GM18517 (cell line): ENCODE data around the gene PLPP1.

Experiments
- ATAC-seq: cut with Tn5 transposase; IDR thresholded peaks from one replicate; pipeline ENCODE4 v1.9.1; 2021; ENCODE audit warnings: mild to moderate bottlenecking, moderate library complexity; ENCODE audit not compliant: unreplicated experiment

The PLPP1 gene

GRCh38 chr5:55415071-55415470 is 119.7 kb downstream of the PLPP1 start:
- ATAC-seq = no peak

- no peak for ATAC-seq
Measured at GRCh38 chr5:55413644-55414043, 121.1 kb downstream of the PLPP1 start.

GRCh38 chr5:55411876-55412275 is 122.9 kb downstream of the PLPP1 start:
- ATAC-seq = no peak

GRCh38 chr5:55410845-55411244 is 123.9 kb downstream of the PLPP1 start:
- no peak for ATAC-seq

GRCh38 chr5:55409775-55410174 is 125.0 kb downstream of the PLPP1 start:
- ATAC-seq = no peak

DNA sequence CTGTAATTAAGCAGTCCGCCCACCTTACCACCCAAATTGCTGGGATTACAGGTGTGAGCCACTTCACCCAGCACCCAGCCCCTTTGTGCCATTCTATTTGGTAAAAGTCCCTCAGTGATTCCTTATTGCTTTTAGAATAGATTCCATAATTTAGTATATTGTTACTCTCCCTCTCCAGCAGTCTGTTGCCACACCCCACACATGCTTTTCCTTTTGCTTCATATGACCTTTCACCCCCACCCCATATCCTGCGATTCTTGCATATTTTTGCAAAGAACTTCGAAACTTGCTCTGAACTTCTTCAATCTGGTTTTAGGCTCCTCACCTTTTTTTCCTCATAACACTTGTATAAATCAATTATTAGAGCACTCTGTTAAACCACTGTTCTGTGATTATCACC is 126.8 kb downstream of the PLPP1 start:
- no peak for ATAC-seq

GRCh38 chr5:55407059-55407684 is 127.6 kb downstream of the PLPP1 start:
- no peak for ATAC-seq

GRCh38 chr5:55406292-55406691 is 128.5 kb downstream of the PLPP1 start:
- no peak for ATAC-seq

DNA sequence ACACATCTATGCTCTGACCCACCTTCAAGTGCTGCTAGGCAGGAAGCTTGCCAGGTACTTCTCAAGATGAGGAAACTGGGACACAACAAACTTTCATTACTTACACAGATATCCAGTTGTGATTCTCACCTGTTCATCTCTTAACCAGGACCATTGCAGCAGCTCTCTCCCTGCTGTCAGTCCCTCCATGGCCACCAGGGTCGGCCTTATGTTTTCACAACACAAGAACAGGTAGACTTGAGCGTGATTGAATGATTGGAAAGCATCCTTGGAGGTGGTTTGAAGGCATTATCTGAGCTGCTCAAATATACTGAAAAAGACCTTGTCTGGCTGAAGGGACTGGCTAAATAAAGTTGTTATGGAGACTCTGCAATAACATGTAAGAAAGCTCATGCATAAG is 132.6 kb downstream of the PLPP1 start:
- no peak for ATAC-seq

- no peak for ATAC-seq
Measured at GRCh38 chr5:55393501-55394175, 141.1 kb downstream of the PLPP1 start.

- ATAC-seq = no peak
Measured at GRCh38 chr5:55392669-55393068, 142.1 kb downstream of the PLPP1 start.

- no peak for ATAC-seq
Measured at GRCh38 chr5:55391707-55392106, 143.1 kb downstream of the PLPP1 start.

- no peak for ATAC-seq
Measured at GRCh38 chr5:55387865-55388264, 146.9 kb downstream of the PLPP1 start.

GRCh38 chr5:55386356-55386755 is 148.4 kb downstream of the PLPP1 start:
- ATAC-seq = no peak

- no peak for ATAC-seq
Measured at GRCh38 chr5:55385846-55386245, 148.9 kb downstream of the PLPP1 start.

DNA sequence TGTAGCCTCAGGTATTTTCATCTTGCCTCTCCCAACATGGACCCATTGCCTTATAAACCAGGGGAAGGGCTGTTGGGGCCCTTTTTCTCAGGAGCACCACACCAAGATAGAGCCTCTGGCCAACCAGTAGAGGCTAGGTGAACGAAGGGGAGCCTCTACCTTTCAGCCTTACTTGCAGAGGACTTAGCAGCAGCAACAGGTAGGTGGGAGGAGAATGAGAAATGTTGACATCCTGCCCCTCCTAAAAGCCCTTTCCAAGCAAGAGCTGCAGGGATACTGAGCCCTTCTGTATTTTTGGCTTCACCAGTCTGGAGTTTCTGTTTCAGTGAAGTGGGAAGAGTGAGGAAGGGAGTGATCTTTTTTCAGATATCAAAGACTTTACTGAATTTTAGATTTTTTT is 149.5 kb downstream of the PLPP1 start:
- no peak for ATAC-seq

- ATAC-seq = no peak
Measured at GRCh38 chr5:55384072-55384471, 150.7 kb downstream of the PLPP1 start.

DNA sequence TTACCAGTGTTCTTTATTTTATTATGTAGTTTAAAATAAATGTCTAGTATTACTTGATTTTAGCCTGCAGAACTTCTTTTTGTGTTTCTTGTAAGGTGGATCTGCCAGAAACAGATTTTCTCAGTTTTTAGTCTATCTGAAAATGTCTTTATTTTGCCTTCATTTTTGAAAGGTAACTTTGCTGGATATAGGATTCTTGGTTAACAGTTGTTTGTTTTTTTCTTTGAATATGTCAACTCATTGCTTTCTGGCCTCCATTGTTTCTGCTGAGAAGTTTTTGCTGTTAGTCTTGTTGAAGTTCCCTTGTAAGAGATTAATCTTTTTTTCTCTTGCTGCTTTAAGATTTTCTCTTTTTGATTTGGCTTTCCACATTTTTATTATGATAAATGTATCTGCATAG is 151.5 kb downstream of the PLPP1 start:
- ATAC-seq = no peak

GRCh38 chr5:55377810-55378209 is 157.0 kb downstream of the PLPP1 start:
- ATAC-seq = no peak
